Endodermal cell (in vitro differentiated cells): Measurements from ENCODE around the gene MACROD1. TPM values are rescaled to one million over a fixed set of nuclear protein-coding genes. Genes with fewer than 3 reads are reported as not detected.

Experiments used
- DNase-seq: peaks from one replicate; pipeline ENCODE4 v3.0.0-alpha.2; 2017
- H3K27ac ChIP-seq: 2 replicates; pipeline ENCODE4 v1.5.1; 2013; ENCODE audit warnings: mild to moderate bottlenecking, low read depth, low read length, moderate library complexity
- H3K27me3 ChIP-seq: 2 replicates; pipeline ENCODE4 v1.6.1; 2013; ENCODE audit warnings: mild to moderate bottlenecking, low read length, moderate library complexity; ENCODE audit not compliant: insufficient read depth, control insufficient read depth, poor library complexity, severe bottlenecking
- H3K36me3 ChIP-seq: 2 replicates; pipeline ENCODE4 v1.7.0; 2013; ENCODE audit warnings: mild to moderate bottlenecking, low read length, moderate library complexity; ENCODE audit not compliant: control insufficient read depth, insufficient read depth
- H3K4me1 ChIP-seq: one replicate; pipeline ENCODE4 v1.7.0; 2013; ENCODE audit warnings: low read length; ENCODE audit not compliant: control insufficient read depth, insufficient read depth
- H3K4me3 ChIP-seq: 2 replicates; pipeline ENCODE4 v1.5.1; 2013; ENCODE audit warnings: mild to moderate bottlenecking, low read length, moderate library complexity
- H3K9ac ChIP-seq: 2 replicates; pipeline ENCODE4 v1.6.1; 2013; ENCODE audit warnings: mild to moderate bottlenecking, low read length, moderate library complexity; ENCODE audit not compliant: poor library complexity, severe bottlenecking; ENCODE audit errors: extremely low read depth
- H3K9me3 ChIP-seq: 2 replicates; pipeline ENCODE4 v1.6.1; 2013; ENCODE audit warnings: mild to moderate bottlenecking, low read length, moderate library complexity; ENCODE audit not compliant: control insufficient read depth
- H3K27ac Mint-ChIP-seq: 2 replicates; pipeline ENCODE4 v1.8.0; 2020; ENCODE audit warnings: mixed read lengths
- H3K27me3 Mint-ChIP-seq: 2 replicates; pipeline ENCODE4 v1.8.0; 2021; ENCODE audit warnings: mild to moderate bottlenecking, mixed read lengths; ENCODE audit not compliant: insufficient read depth
- H3K36me3 Mint-ChIP-seq: 2 replicates; pipeline ENCODE4 v1.8.0; 2020; ENCODE audit warnings: low read depth, mixed read lengths
- H3K4me1 Mint-ChIP-seq: 2 replicates; pipeline ENCODE4 v1.8.0; 2020; ENCODE audit warnings: mixed read lengths
- H3K4me3 Mint-ChIP-seq: 2 replicates; pipeline ENCODE4 v1.8.0; 2020; ENCODE audit warnings: mild to moderate bottlenecking, moderate library complexity, mixed read lengths
- H3K9me3 Mint-ChIP-seq: 2 replicates; pipeline ENCODE4 v1.8.0; 2020; ENCODE audit warnings: mild to moderate bottlenecking, mixed read lengths
- CTCF ChIP-seq: fragments of 200-600 bp; sonication (generic); conservative IDR thresholded peaks from 2 replicates; pipeline ENCODE4 v1.5.0; 2021; ENCODE audit warnings: antibody characterized with exemption, mild to moderate bottlenecking
- WGBS, 2 experiments: methylation state at CpG; one replicate each; pipeline versions ENCODE4 v1.1.5 to v1.1.7; 2013; ENCODE audit warnings: missing lambda C conversion rate in 2 of 2, mixed read lengths in 1 of 2; ENCODE audit not compliant: insufficient coverage in 1 of 2, insufficient read length in 1 of 2; 5-methylcytosine and 5-hydroxymethylcytosine counted together
- total RNA-seq, 2 donors: library from RNA; stranded (reverse); fragmentation: NEBNext Ultra II Directional in 1 of 2; extraction: Animal tissue kit (Norgen Biotek cat#: 25700) in 1 of 2; gene quantifications; 2 replicates in 1 of 2; 3 replicates in 1 of 2; pipeline ENCODE4 v1.2.1, GENCODE V29; 2021

MACROD1 gene
- total RNA-seq, 2 donors from 2014 or later, result 23.0 to 41.9 TPM

GRCh38 chr11:63986156-63986931, 179.6 kb downstream of the MACROD1 start, which contains the start of gene OTUB1:
OTUB1 (plus strand) TSS chr11:63986438; CDS start chr11:63986457, 19 bp downstream.
- H3K9me3 ChIP-seq, result no peaks in the 10 kb centered on the region
- no peaks in the 10 kb centered on the region for H3K27me3 ChIP-seq
- Mint-ChIP-seq H3K9me3 (no peaks in the 10 kb centered on the region), H3K36me3 (peaks cover 27% of the 10 kb centered on the region), H3K27me3 (no peaks in the 10 kb centered on the region), H3K4me3 (peak within 1 kb of the TSS; percentile 84), H3K4me1 (peaks cover 18% of the 10 kb centered on the region), H3K27ac (peak within 1 kb of the TSS; percentile 97)
- 0% methylated on average over 29 to 59 of the region's 63 CpGs for WGBS, 2 experiments
- H3K36me3 ChIP-seq, result peaks cover 31% of the 10 kb centered on the region
- DNase-seq, result peak; percentile 99
- H3K4me1 ChIP-seq, result peaks cover 3% of the 10 kb centered on the region
- peak within 1 kb of the TSS; percentile 79 for H3K9ac ChIP-seq
- H3K4me3 ChIP-seq, result peak within 1 kb of the TSS; percentile 89
- TF ChIP-seq CTCF, result peak; percentile 11
- peak within 1 kb of the TSS; percentile 96 for H3K27ac ChIP-seq

- Histone ChIP-seq H3K27ac (peak overlapping the region; percentile 96), H3K4me1 (peaks cover 3% of the 10 kb centered on the region), H3K36me3 (peaks cover 25% of the 10 kb centered on the region), H3K4me3 (peak overlapping the region; percentile 89), H3K27me3 (no peaks in the 10 kb centered on the region), H3K9me3 (no peaks in the 10 kb centered on the region), H3K9ac (peak overlapping the region; percentile 79)
- no peak for DNase-seq
- Mint-ChIP-seq H3K27me3 (no peaks in the 10 kb centered on the region), H3K4me3 (peak overlapping the region; percentile 84), H3K36me3 (peaks cover 21% of the 10 kb centered on the region), H3K9me3 (no peaks in the 10 kb centered on the region), H3K27ac (peak overlapping the region; percentile 97), H3K4me1 (peaks cover 18% of the 10 kb centered on the region)
- 43 to 52% methylated on average over 3 to 18 of the region's 18 CpGs for WGBS, 2 experiments
- no peak for TF ChIP-seq CTCF
These were observed 180.1 kb downstream of the MACROD1 start for GRCh38 chr11:63985812-63986155.

GRCh38 chr11:63979426-63979825, 186.5 kb downstream of the MACROD1 start:
- TF ChIP-seq CTCF, result no peak
- Mint-ChIP-seq H3K36me3 (peaks cover 10% of the 10 kb centered on the region), H3K27ac (no peak overlapping the region), H3K27me3 (no peaks in the 10 kb centered on the region), H3K9me3 (no peaks in the 10 kb centered on the region), H3K4me1 (peaks cover 21% of the 10 kb centered on the region), H3K4me3 (no peak overlapping the region)
- Histone ChIP-seq H3K9me3 (no peaks in the 10 kb centered on the region), H3K4me1 (peaks cover 10% of the 10 kb centered on the region), H3K36me3 (peaks cover 9% of the 10 kb centered on the region), H3K4me3 (no peak overlapping the region), H3K9ac (no peak overlapping the region), H3K27me3 (no peaks in the 10 kb centered on the region), H3K27ac (no peak overlapping the region)
- DNase-seq, result no peak
- WGBS, 2 experiments, result 95 to 100% methylated on average over 2 to 5 of the region's 5 CpGs
